DMS53 (cell line): ENCODE measurements around the gene LDLRAD3.

ENCODE experiments used
- DNase-seq: peaks from one replicate; lab custom pipeline; 2025; lab: John Stamatoyannopoulos, UW

Gene LDLRAD3

GRCh38 chr11:36139767-36140166 lies 195.9 kb downstream of the LDLRAD3 start:
- DNase-seq = no peak

GRCh38 chr11:36141196-36141953 lies 197.5 kb downstream of the LDLRAD3 start:
- DNase-seq = no peak

- DNase-seq = no peak
These were observed 198.1 kb downstream of the LDLRAD3 start for GRCh38 chr11:36141956-36142355.

- DNase-seq = no peak
These were observed 198.6 kb downstream of the LDLRAD3 start for GRCh38 chr11:36142439-36142838.

GRCh38 chr11:36142879-36143278 lies 199.0 kb downstream of the LDLRAD3 start:
- no peak for DNase-seq

GRCh38 chr11:36146437-36146836 lies 202.6 kb downstream of the LDLRAD3 start:
- no peak for DNase-seq

GRCh38 chr11:36147491-36147890 lies 203.6 kb downstream of the LDLRAD3 start:
- DNase-seq = no peak

- no peak for DNase-seq
These were observed 204.8 kb downstream of the LDLRAD3 start for GRCh38 chr11:36148701-36149100.

- DNase-seq = peak; percentile 93
These were observed 205.8 kb downstream of the LDLRAD3 start for GRCh38 chr11:36149538-36150242.

GRCh38 chr11:36150986-36151385 lies 207.1 kb downstream of the LDLRAD3 start:
- DNase-seq = no peak

- no peak for DNase-seq
These were observed 208.2 kb downstream of the LDLRAD3 start for GRCh38 chr11:36151933-36152580.

GRCh38 chr11:36153551-36153950 lies 209.7 kb downstream of the LDLRAD3 start:
- no peak for DNase-seq

GRCh38 chr11:36155124-36155561 lies 211.3 kb downstream of the LDLRAD3 start:
- no peak for DNase-seq

GRCh38 chr11:36155770-36156160 lies 211.9 kb downstream of the LDLRAD3 start:
- no peak for DNase-seq

- DNase-seq = no peak
These were observed 212.4 kb downstream of the LDLRAD3 start for GRCh38 chr11:36156161-36156816.

- DNase-seq = no peak
These were observed 213.1 kb downstream of the LDLRAD3 start for GRCh38 chr11:36156817-36157519.

GRCh38 chr11:36160091-36160490 lies 216.2 kb downstream of the LDLRAD3 start:
- no peak for DNase-seq

GRCh38 chr11:36161572-36161971 lies 217.7 kb downstream of the LDLRAD3 start:
- no peak for DNase-seq

GRCh38 chr11:36162006-36162882 lies 218.4 kb downstream of the LDLRAD3 start:
- no peak for DNase-seq

GRCh38 chr11:36162883-36163434 lies 219.1 kb downstream of the LDLRAD3 start:
- DNase-seq = no peak
